Stimulated activated CD4-positive, alpha-beta T cell treated with anti-CD3 and anti-CD28 coated beads, Interleukin-2, amount 100 ng/mL, for 24 hours (primary cell): ENCODE results near the gene VDR.

ENCODE experiments used
- DNase-seq, 2 donors: peaks; one replicate each; pipeline ENCODE4 v3.0.0-alpha.2; 2020

The VDR gene

GRCh38 chr12:47867495-47867941, 37.3 kb downstream of the VDR start:
- peak in 1 of 2 donors; percentile 68 for DNase-seq

- DNase-seq: no peak
Observed at GRCh38 chr12:47864646-47865235, 40.1 kb downstream of the VDR start.

- no peak for DNase-seq
Observed at GRCh38 chr12:47863985-47864384, 40.8 kb downstream of the VDR start.

GRCh38 chr12:47863467-47863866, 41.3 kb downstream of the VDR start:
- no peak for DNase-seq

GRCh38 chr12:47862881-47863280, 41.9 kb downstream of the VDR start:
- no peak for DNase-seq

- DNase-seq: no peak
Observed at GRCh38 chr12:47862167-47862750, 42.5 kb downstream of the VDR start.

- no peak for DNase-seq
Observed at GRCh38 chr12:47860873-47861272, 43.9 kb downstream of the VDR start.

GRCh38 chr12:47860279-47860841, 44.4 kb downstream of the VDR start:
- DNase-seq: peak; percentile 47 to 57

- DNase-seq: no peak
Observed at GRCh38 chr12:47858511-47859266, 46.1 kb downstream of the VDR start.

GRCh38 chr12:47856721-47857575, 47.8 kb downstream of the VDR start:
- no peak for DNase-seq

GRCh38 chr12:47856094-47856493, 48.7 kb downstream of the VDR start:
- DNase-seq: no peak

GRCh38 chr12:47855502-47855901, 49.3 kb downstream of the VDR start:
- no peak for DNase-seq

- no peak for DNase-seq
Observed at GRCh38 chr12:47854531-47854930, 50.3 kb downstream of the VDR start.

GRCh38 chr12:47852096-47852571, 52.7 kb downstream of the VDR start:
- no peak for DNase-seq

GRCh38 chr12:47851303-47851952, 53.4 kb downstream of the VDR start:
- no peak for DNase-seq

GRCh38 chr12:47850153-47851084, 54.4 kb downstream of the VDR start:
- no peak for DNase-seq

- no peak for DNase-seq
Observed at GRCh38 chr12:47849261-47849660, 55.5 kb downstream of the VDR start.

GRCh38 chr12:47848853-47849252, 55.9 kb downstream of the VDR start:
- no peak for DNase-seq

- DNase-seq: no peak
Observed at GRCh38 chr12:47846294-47846996, 58.3 kb downstream of the VDR start.

GRCh38 chr12:47845081-47845480, 59.7 kb downstream of the VDR start:
- DNase-seq: no peak
